ENCODE data around the gene SNF8.
A peak's percentile ranks its signal among the peaks of the same experiment; 100 is the strongest.

The SNF8 gene

GRCh38 chr17:48928876-48929811 is 15.5 kb downstream of the SNF8 start:
- no peak for DNase-seq

GRCh38 chr17:48927978-48928745 is 16.5 kb downstream of the SNF8 start:
- no peak for DNase-seq

GRCh38 chr17:48925991-48926342 is 18.7 kb downstream of the SNF8 start:
- DNase-seq, result no peak

GRCh38 chr17:48925251-48925990 is 19.2 kb downstream of the SNF8 start:
- DNase-seq, result no peak

- DNase-seq, result no peak
These were observed 29.0 kb downstream of the SNF8 start for GRCh38 chr17:48915459-48916282.

- no peak for DNase-seq
These were observed 32.2 kb downstream of the SNF8 start for GRCh38 chr17:48912476-48912875.

GRCh38 chr17:48910370-48910769 is 34.3 kb downstream of the SNF8 start:
- no peak for DNase-seq

GRCh38 chr17:48909783-48910182 is 34.9 kb downstream of the SNF8 start:
- DNase-seq, result no peak

- peak; percentile 75 for DNase-seq
These were observed 35.7 kb downstream of the SNF8 start for GRCh38 chr17:48908853-48909394.

GRCh38 chr17:48908047-48908843 is 36.4 kb downstream of the SNF8 start, which contains the start of gene UBE2Z:
UBE2Z (plus strand) TSS chr17:48908407; CDS start chr17:48908504, 97 bp downstream.
- DNase-seq, result peak; percentile 92

GRCh38 chr17:48907713-48908046 is 37.0 kb downstream of the SNF8 start:
- peak; percentile 82 for DNase-seq

- no peak for DNase-seq
These were observed 38.6 kb downstream of the SNF8 start for GRCh38 chr17:48905987-48906515.

GRCh38 chr17:48904428-48904827 is 40.2 kb downstream of the SNF8 start:
- DNase-seq, result no peak

GRCh38 chr17:48903401-48903800 is 41.2 kb downstream of the SNF8 start:
- no peak for DNase-seq

GRCh38 chr17:48901241-48901640 is 43.4 kb downstream of the SNF8 start:
- no peak for DNase-seq

GRCh38 chr17:48894886-48895285 is 49.8 kb downstream of the SNF8 start:
- no peak for DNase-seq

GRCh38 chr17:48893646-48894508 is 50.8 kb downstream of the SNF8 start:
- DNase-seq, result no peak

- no peak for DNase-seq
These were observed 51.5 kb downstream of the SNF8 start for GRCh38 chr17:48892940-48893645.

GRCh38 chr17:48890086-48890485 is 54.6 kb downstream of the SNF8 start:
- no peak for DNase-seq
